ENCODE data around the gene SPTLC3. TPM values are rescaled to one million over a fixed set of nuclear protein-coding genes. Genes with fewer than 3 reads are reported as not detected.

SPTLC3 gene
- total RNA-seq, 2 experiments from 2014 or later: not detected

GRCh38 chr20:13017235-13017634 lies 8.5 kb downstream of the SPTLC3 start:
- POLR2A ChIA-PET: no interaction called here
- Histone ChIP-seq H3K9me3 (ENCODE audit: low read length) (no peaks in the 10 kb centered on the region), H4K20me1 (ENCODE audit: insufficient read depth, low read length) (no peaks in the 10 kb centered on the region), H3K4me3 (ENCODE audit: low read depth, low read length, poor library complexity, severe bottlenecking) (no peak overlapping the region), H3K4me2 (ENCODE audit: low read length) (no peak overlapping the region), H2AFZ (ENCODE audit: low read length) (no peak overlapping the region), H3K27ac (ENCODE audit: low read depth, low read length, poor library complexity, severe bottlenecking) (no peak overlapping the region), H3K4me1 (ENCODE audit: insufficient read depth, low read length, poor library complexity, severe bottlenecking) (no peaks in the 10 kb centered on the region), H3K36me3 (ENCODE audit: insufficient read depth, low read length) (no peaks in the 10 kb centered on the region), H3K79me2 (ENCODE audit: insufficient read depth, low read depth, low read length) (no peaks in the 10 kb centered on the region), H3K9me2 (ENCODE audit: insufficient read depth, low read length) (no peaks in the 10 kb centered on the region)
- no TSS peak for BruUV-seq (replicated peaks)
- no peak for DNase-seq (ENCODE audit: low spot score)
- CTCF ChIA-PET (ENCODE audit: unreplicated experiment): no interaction called here
- intact Hi-C loops (cut with micrococcal nuclease; ENCODE audit: unreplicated experiment): no loop called here
- TF ChIP-seq, protein P1, sequence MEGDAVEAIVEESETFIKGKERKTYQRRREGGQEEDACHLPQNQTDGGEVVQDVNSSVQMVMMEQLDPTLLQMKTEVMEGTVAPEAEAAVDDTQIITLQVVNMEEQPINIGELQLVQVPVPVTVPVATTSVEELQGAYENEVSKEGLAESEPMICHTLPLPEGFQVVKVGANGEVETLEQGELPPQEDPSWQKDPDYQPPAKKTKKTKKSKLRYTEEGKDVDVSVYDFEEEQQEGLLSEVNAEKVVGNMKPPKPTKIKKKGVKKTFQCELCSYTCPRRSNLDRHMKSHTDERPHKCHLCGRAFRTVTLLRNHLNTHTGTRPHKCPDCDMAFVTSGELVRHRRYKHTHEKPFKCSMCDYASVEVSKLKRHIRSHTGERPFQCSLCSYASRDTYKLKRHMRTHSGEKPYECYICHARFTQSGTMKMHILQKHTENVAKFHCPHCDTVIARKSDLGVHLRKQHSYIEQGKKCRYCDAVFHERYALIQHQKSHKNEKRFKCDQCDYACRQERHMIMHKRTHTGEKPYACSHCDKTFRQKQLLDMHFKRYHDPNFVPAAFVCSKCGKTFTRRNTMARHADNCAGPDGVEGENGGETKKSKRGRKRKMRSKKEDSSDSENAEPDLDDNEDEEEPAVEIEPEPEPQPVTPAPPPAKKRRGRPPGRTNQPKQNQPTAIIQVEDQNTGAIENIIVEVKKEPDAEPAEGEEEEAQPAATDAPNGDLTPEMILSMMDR (conservative IDR thresholded peaks at IDR 0.05; ENCODE audit: low read length): no peak
- TF ChIP-seq EZH2phosphoT487 (IDR thresholded peaks at IDR 0.05; ENCODE audit: borderline replicate concordance, low read depth, low read length): no peak

- H3K4me2 ChIP-seq (ENCODE audit: low read length): no peak overlapping the region
- TF ChIP-seq EZH2phosphoT487 (IDR thresholded peaks at IDR 0.05; ENCODE audit: borderline replicate concordance, low read depth, low read length): no peak
- TF ChIP-seq, protein P1 (conservative IDR thresholded peaks at IDR 0.05; ENCODE audit: low read length): no peak
- ChIA-PET CTCF (ENCODE audit: unreplicated experiment) (no interaction called here), POLR2A (no interaction called here)
- no peaks in the 10 kb centered on the region for H3K79me2 ChIP-seq (ENCODE audit: insufficient read depth, low read depth, low read length)
- BruUV-seq (replicated peaks): no TSS peak
- no peak overlapping the region for H3K27ac ChIP-seq (ENCODE audit: low read depth, low read length, poor library complexity, severe bottlenecking)
- no peaks in the 10 kb centered on the region for H3K36me3 ChIP-seq (ENCODE audit: insufficient read depth, low read length)
- H2AFZ ChIP-seq (ENCODE audit: low read length): no peak overlapping the region
- intact Hi-C loops (cut with micrococcal nuclease; ENCODE audit: unreplicated experiment): no loop called here
- no peaks in the 10 kb centered on the region for H4K20me1 ChIP-seq (ENCODE audit: insufficient read depth, low read length)
- no peak for DNase-seq (ENCODE audit: low spot score)
- no peak overlapping the region for H3K4me3 ChIP-seq (ENCODE audit: low read depth, low read length, poor library complexity, severe bottlenecking)
- no peaks in the 10 kb centered on the region for H3K9me2 ChIP-seq (ENCODE audit: insufficient read depth, low read length)
- peaks cover 7% of the 10 kb centered on the region for H3K4me1 ChIP-seq (ENCODE audit: insufficient read depth, low read length, poor library complexity, severe bottlenecking)
- H3K9me3 ChIP-seq (ENCODE audit: low read length): no peaks in the 10 kb centered on the region
Measured at GRCh38 chr20:13017883-13018535, 9.2 kb downstream of the SPTLC3 start.

GRCh38 chr20:13021205-13021970 lies 12.6 kb downstream of the SPTLC3 start:
- Histone ChIP-seq H3K4me1 (ENCODE audit: insufficient read depth, low read length, poor library complexity, severe bottlenecking) (peaks cover 9% of the 10 kb centered on the region), H3K36me3 (ENCODE audit: insufficient read depth, low read length) (no peaks in the 10 kb centered on the region), H3K79me2 (ENCODE audit: insufficient read depth, low read depth, low read length) (no peaks in the 10 kb centered on the region), H3K9me3 (ENCODE audit: low read length) (no peaks in the 10 kb centered on the region), H3K4me2 (ENCODE audit: low read length) (no peak overlapping the region), H3K4me3 (ENCODE audit: low read depth, low read length, poor library complexity, severe bottlenecking) (no peak overlapping the region), H4K20me1 (ENCODE audit: insufficient read depth, low read length) (no peaks in the 10 kb centered on the region), H3K9me2 (ENCODE audit: insufficient read depth, low read length) (no peaks in the 10 kb centered on the region), H3K27ac (ENCODE audit: low read depth, low read length, poor library complexity, severe bottlenecking) (no peak overlapping the region), H2AFZ (ENCODE audit: low read length) (no peak overlapping the region)
- intact Hi-C loops (cut with micrococcal nuclease; ENCODE audit: unreplicated experiment): no loop called here
- POLR2A ChIA-PET: no interaction called here
- CTCF ChIA-PET (ENCODE audit: unreplicated experiment): no interaction called here
- DNase-seq (ENCODE audit: low spot score): no peak
- TF ChIP-seq EZH2phosphoT487 (IDR thresholded peaks at IDR 0.05; ENCODE audit: borderline replicate concordance, low read depth, low read length): no peak
- TF ChIP-seq, protein P1 (conservative IDR thresholded peaks at IDR 0.05; ENCODE audit: low read length): no peak
- no TSS peak for BruUV-seq (replicated peaks)
